GM10266 (cell line): ENCODE results near the gene ALDH3B2.
"Not testable (repeated sequence)": the region's sequence is repeated elsewhere in the genome, so short reads cannot be mapped to it uniquely, and the experiment has no call there.

Experiments used
- DNase-seq: peaks from one replicate; pipeline ENCODE4 v3.0.0; 2012; ENCODE audit errors: extremely low spot score
- TF ChIP-seq, protein P1 (sequence below): IDR thresholded peaks from 2 replicates; pipeline ENCODE4 v1.5.1; 2012; ENCODE audit warnings: mild to moderate bottlenecking, low read depth; ENCODE audit not compliant: control insufficient read depth, insufficient read depth; ENCODE audit errors: missing control alignments

ALDH3B2 gene

DNA sequence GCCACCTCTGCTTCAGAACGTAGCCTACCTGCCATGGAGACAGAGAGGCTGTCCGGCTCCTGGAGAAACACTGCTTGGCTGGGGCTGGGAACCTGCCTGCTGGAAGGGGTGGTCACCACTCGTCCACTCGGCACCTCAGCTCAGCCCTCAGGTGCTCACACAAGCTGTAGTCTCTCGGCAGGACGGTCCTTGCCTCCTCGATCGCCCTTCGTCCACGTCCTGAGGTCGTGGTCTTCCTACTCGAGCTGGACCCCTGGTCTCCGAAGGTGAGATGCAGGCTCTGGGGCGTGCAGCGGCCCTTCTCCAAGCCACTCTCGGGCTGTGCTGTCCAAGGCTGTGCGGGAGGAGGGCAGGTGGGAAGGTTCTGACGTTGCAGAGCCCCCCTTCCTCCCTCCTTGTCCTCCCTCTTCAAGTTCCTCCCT, 35.0 kb downstream of the ALDH3B2 start, which contains the start of gene TBX10:
TBX10 (minus strand) TSS at position 326 of the 422 bp plus-strand sequence; CDS start at position 35, 291 bp downstream.
- TF ChIP-seq, protein P1, sequence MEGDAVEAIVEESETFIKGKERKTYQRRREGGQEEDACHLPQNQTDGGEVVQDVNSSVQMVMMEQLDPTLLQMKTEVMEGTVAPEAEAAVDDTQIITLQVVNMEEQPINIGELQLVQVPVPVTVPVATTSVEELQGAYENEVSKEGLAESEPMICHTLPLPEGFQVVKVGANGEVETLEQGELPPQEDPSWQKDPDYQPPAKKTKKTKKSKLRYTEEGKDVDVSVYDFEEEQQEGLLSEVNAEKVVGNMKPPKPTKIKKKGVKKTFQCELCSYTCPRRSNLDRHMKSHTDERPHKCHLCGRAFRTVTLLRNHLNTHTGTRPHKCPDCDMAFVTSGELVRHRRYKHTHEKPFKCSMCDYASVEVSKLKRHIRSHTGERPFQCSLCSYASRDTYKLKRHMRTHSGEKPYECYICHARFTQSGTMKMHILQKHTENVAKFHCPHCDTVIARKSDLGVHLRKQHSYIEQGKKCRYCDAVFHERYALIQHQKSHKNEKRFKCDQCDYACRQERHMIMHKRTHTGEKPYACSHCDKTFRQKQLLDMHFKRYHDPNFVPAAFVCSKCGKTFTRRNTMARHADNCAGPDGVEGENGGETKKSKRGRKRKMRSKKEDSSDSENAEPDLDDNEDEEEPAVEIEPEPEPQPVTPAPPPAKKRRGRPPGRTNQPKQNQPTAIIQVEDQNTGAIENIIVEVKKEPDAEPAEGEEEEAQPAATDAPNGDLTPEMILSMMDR = no peak
- DNase-seq = no peak

DNA sequence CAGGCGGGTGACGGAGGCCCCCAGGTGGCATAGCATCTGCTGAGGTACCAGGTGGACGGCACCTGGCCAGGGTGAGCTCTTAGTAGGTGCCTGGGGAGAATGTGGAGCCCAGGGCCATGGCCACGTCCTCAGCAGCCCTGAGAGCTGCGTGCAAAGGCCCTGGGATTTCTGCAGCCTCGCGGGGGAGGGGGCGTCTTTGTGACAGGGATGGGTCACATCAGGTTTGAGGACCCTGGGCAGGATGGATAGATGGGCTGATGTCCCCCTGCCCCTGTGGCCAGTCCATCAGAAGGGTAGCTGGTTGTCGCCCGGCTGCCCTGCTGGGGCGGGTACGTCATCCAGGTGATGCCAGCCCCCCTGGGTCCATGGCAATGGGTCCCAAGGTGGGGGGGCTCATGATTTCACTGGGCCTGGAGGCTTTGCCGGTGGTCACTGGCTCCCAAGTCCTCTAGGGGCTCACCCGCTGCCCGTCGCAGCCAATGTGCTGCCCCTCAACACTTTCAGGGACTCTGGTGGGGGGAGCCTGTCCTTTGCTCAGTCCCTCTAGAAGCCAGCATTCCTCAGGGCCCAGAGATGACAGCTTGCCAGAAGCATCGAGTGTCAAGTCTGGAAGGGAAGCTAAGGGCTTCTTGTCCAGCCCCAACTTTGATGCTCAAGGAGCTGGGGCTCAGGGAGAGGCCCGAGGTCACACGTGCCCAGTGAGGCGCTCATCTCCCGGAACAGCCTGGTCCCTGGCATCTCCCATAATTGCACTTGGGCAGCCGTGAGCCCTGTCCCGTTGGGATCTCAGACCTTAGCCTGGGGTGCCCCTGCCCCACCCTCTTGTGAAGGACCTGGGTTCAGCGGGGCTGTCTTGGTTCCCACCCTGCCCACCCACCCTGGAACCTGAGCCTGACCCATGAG, 35.6 kb downstream of the ALDH3B2 start:
- DNase-seq = no peak
- TF ChIP-seq, protein P1 = no peak

DNA sequence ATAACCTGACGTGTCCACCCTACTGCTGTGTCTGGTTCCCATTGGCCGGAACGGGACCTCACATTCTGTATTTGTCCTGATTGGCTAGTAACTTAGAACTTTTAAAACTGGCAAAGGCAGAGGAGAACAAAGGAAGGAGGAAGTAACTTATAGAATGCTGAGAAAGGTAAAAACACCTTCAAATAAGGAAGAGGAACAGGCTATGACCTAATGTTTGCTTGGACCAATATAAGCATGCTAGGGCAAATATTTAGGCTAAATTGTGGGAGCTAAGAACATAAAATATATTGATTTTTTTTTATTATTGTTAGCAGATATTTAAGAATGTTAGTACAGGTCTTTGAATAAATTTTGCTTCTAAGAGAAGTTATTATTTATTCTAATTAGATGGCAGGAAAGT, 37.0 kb downstream of the ALDH3B2 start:
- DNase-seq = not testable (repeated sequence)

DNA sequence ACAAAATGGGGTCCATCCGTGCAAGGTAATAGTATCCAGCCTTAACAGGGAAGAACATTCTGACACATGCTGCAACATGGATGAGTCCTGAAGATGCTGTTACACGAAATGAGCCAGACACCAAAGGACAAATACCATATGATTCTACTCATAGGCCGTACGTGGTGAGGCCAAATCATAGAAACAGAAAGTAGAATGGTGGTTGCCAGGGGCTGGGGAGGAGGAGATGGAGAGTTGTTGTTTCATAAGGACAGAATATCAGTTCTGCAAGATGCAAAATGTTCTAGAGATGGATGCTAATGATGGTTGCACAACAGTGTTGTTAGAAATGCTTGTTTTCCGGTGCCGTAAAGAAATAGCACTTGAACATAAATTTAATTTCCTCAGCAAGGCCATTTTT, 37.5 kb downstream of the ALDH3B2 start:
- TF ChIP-seq, protein P1 = no peak
- no peak for DNase-seq

DNA sequence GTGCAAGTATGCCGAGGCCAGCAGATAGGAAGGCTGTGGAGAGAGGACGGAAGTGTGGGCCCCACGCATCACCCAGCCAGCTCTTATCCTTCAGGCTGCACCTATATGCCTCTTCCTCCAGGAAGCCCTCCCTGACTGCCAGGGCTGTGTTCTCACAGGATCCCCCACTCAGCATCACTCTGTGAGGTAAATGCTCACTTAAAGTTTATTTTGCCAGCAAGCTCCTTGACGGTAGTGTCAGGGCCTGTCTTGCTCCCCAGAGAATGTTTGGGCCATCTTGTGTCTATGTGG, 39.2 kb downstream of the ALDH3B2 start:
- DNase-seq = no peak
- TF ChIP-seq, protein P1 = no peak

DNA sequence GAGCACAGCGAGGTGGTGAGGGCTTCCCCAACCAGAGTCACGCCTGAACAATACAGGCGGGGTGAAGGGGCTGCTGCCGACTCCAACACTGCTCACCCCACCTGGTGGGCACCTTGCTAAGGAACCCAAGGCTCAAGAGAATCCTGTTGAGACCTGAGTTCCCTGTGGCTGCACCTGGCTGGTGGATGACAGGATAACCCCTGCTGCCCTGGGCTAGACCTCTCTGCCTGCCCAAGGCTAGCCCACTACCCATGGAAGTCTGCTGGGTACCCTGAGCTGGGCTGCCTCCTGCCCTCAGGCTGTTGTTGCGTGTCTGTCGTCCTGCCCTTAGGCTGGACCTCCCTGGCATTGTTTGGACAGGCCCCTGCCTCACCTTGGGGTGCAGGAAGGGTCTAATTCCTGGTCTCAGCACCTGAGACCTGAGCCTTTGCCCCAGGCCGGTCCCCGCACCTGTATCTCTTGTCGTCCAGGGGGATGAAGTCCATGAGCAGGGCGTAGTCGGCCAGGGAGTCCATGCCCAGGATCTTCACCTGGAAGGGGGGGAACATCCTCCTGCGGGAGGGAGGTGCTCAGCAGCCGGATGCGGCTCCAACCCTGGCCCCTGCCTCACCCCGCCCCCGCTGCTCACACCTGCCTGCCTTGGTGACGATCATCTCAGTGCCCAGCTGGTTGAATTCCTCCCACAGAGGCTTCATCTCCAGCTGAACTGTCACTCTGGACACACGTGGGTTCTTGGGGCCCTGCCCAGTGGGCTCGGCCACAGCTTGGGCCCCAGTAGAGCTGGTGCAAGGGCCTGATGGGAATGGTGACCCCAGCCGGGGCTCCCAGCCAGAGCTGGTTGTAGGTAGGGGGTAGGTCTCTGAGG, 39.8 kb downstream of the ALDH3B2 start:
- DNase-seq = no peak
- TF ChIP-seq, protein P1 = no peak

DNA sequence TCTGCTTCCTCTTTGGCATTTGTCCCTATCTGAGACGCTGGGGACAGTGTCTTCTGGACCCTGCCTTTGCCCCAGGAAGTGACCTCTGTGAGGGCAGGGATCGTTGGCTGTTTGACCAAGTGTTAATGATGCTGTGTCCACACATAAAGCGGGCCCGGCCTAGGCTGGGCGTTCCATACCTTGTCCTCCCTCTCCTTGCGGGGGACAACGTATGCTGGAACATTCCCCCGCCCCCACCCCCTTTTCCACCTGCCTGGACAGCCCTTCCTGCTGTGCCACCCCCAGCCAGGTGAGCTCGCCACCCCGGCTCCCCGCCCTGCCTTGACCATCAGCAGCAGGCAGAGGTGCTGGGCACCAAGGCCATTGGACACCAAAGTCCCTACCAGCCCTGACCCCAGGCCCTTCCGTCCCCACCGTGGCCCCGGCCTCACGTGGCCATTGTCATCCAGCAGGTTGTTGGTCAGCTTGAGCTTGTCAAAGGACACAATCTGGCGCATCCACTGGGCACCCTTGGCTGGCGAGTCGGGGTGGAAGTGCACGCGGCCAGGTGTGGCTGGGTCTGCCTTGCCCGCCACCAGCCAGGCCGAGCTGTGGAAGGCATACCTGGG, 40.6 kb downstream of the ALDH3B2 start:
- DNase-seq = no peak
- TF ChIP-seq, protein P1 = no peak
